NCI-H748 (cell line): ENCODE measurements around the gene GAREM2.

Experiments
- DNase-seq: peaks from one replicate; lab custom pipeline; 2025; ENCODE audit not compliant: unreplicated experiment; lab: John Stamatoyannopoulos, UW

The GAREM2 gene

DNA sequence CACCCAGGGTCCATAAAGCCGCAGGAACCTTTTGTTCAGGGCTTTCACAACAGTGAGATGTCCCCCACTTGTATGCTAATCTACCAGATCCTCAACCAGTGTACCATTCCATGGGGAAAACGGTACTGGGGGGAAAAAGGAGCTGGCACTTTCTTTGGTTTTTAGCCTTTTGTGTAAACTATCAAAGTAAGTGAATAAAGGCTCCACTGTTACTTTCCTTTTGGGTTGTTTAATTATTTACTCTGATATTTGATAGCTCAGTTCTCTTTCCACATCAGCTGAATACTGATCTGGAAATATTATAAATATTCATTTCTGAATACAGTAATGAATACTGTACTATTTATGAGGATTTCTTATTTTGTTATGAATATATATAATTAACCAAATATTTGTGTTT is 51.2 kb downstream of the GAREM2 start:
- DNase-seq, result no peak

- DNase-seq, result no peak
These were observed 56.7 kb downstream of the GAREM2 start for GRCh38 chr2:26229595-26229994.

- DNase-seq, result no peak
These were observed 57.9 kb downstream of the GAREM2 start for GRCh38 chr2:26230806-26231205.

GRCh38 chr2:26235089-26235488 is 62.2 kb downstream of the GAREM2 start:
- DNase-seq, result no peak

- no peak for DNase-seq
These were observed 65.0 kb downstream of the GAREM2 start for GRCh38 chr2:26237868-26238267.

DNA sequence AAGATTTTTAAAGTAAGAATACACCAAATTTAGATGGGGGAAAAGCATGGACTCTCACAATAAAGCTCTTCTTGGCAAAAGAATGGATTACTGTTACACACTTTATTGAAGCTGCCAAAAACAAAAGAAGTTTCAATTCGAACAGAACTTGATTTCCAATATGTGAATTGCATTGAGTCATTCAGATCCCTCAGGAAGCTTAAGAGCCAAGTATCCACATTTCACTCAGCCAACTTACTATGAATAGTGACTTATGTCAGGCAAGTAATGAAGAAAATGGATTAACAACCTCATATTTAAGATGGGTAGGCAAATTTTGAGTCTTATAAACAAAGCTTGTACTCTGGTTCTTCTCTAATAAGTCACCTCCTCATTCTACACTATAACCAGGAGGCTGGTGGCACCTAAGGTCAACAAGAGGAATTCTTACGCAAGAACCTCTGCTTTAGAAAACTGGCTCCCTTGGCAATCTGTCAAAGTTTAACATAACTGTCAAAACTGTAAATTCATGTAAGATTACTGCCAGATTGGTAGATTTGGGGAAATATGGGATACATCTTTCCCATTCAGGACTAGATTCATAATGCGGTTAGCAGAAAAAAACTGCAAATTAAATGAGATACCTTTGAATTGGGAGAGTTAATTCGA is 65.5 kb downstream of the GAREM2 start:
- DNase-seq, result no peak
